ENCODE data around the gene TOGARAM1.

TOGARAM1 gene

DNA sequence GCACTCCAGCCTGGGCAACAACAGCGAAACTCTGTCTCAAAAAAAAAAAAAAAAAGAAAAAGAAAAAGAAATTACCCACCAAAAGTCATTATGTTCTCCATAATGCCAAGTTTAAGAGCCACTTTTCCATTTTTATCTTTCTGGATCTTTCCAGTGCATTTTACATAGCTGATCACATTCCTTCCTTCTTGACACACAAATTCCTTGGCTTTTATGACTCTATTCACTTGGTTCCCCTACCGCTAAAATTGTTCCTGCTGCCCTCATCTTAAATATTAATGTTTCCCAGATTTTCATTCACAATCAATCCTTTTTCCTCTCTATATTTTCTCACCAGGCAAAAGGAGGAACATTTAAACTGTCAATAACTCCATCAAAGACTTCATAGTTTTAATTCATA lies 20.4 kb upstream of the TOGARAM1 start:
- Histone ChIP-seq H3K9me3 (ENCODE audit: control insufficient read depth, insufficient read depth, low read depth, low read length) (no peaks in the 10 kb centered on the region), H3K36me3 (ENCODE audit: control insufficient read depth in 2 of 2, insufficient read depth in 1 of 2, low read length in 2 of 2) (peaks cover 24 to 53% of the 10 kb centered on the region in 2 experiments), H3K27ac (ENCODE audit: extremely low read depth, low read depth, low read length) (no peak overlapping the region), H3K4me3 (ENCODE audit: low read depth, low read length) (no peak overlapping the region), H3K4me1 (ENCODE audit: control insufficient read depth, insufficient read depth, low read length) (no peaks in the 10 kb centered on the region)
- TF ChIP-seq OVOL3 (tag by site-specific recombination; IDR thresholded peaks at IDR 0.05) (no peak), ZSCAN30 (tag by site-specific recombination; IDR thresholded peaks at IDR 0.05) (no peak), SCRT1 (tag by site-specific recombination; IDR thresholded peaks at IDR 0.05; ENCODE audit: borderline replicate concordance) (no peak)
- TF ChIP-seq, protein P1, sequence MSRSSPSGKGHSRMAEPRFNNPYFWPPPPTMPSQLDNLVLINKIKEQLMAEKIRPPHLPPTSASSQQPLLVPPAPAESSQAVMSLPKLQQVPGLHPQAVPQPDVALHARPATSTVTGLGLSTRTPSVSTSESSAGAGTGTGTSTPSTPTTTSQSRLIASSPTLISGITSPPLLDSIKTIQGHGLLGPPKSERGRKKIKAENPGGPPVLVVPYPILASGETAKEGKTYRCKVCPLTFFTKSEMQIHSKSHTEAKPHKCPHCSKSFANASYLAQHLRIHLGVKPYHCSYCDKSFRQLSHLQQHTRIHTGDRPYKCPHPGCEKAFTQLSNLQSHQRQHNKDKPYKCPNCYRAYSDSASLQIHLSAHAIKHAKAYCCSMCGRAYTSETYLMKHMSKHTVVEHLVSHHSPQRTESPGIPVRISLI (tag by site-specific recombination; IDR thresholded peaks at IDR 0.05): no peak
- POLR2A ChIA-PET: no interaction called here
- CTCF ChIA-PET: no interaction called here

DNA sequence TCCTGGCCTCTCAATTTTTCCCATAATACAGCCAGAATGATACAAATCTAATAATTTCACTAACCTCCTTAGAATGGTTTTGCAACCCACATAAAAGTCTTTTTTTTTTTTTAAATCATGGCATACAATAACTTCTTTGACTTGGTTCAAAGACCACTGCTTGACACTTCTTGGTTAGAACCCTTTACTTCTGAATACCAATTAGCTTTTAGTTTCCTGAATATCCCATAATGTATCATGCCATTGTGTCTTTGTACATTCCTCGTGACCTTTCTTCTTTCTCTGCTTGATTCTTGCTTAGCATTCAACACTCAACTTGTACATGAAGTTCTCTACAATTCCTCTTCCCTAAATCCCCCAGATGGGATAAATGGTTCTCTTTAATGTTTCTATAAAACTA lies 19.6 kb upstream of the TOGARAM1 start:
- TF ChIP-seq, protein P2, sequence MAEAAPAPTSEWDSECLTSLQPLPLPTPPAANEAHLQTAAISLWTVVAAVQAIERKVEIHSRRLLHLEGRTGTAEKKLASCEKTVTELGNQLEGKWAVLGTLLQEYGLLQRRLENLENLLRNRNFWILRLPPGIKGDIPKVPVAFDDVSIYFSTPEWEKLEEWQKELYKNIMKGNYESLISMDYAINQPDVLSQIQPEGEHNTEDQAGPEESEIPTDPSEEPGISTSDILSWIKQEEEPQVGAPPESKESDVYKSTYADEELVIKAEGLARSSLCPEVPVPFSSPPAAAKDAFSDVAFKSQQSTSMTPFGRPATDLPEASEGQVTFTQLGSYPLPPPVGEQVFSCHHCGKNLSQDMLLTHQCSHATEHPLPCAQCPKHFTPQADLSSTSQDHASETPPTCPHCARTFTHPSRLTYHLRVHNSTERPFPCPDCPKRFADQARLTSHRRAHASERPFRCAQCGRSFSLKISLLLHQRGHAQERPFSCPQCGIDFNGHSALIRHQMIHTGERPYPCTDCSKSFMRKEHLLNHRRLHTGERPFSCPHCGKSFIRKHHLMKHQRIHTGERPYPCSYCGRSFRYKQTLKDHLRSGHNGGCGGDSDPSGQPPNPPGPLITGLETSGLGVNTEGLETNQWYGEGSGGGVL (tag by site-specific recombination; IDR thresholded peaks at IDR 0.05): no peak
- TF ChIP-seq ZNF830 (tag by site-specific recombination; IDR thresholded peaks at IDR 0.05; ENCODE audit: low read depth): no peak
- TF ChIP-seq ZNF843 (tag by site-specific recombination; IDR thresholded peaks at IDR 0.05): no peak
- no peak for TF ChIP-seq ZNF701 (tag by site-specific recombination; IDR thresholded peaks at IDR 0.05)
- Histone ChIP-seq H3K4me3 (ENCODE audit: low read depth, low read length) (no peak overlapping the region), H3K9me3 (ENCODE audit: control insufficient read depth, insufficient read depth, low read depth, low read length) (no peaks in the 10 kb centered on the region), H3K36me3 (ENCODE audit: control insufficient read depth in 2 of 2, insufficient read depth in 1 of 2, low read length in 2 of 2) (peaks cover 25 to 55% of the 10 kb centered on the region in 2 experiments), H3K4me1 (ENCODE audit: control insufficient read depth, insufficient read depth, low read length) (no peaks in the 10 kb centered on the region), H3K27ac (ENCODE audit: extremely low read depth, low read depth, low read length) (no peak overlapping the region)
- POLR2A ChIA-PET: no interaction called here
- CTCF ChIA-PET: no interaction called here

DNA sequence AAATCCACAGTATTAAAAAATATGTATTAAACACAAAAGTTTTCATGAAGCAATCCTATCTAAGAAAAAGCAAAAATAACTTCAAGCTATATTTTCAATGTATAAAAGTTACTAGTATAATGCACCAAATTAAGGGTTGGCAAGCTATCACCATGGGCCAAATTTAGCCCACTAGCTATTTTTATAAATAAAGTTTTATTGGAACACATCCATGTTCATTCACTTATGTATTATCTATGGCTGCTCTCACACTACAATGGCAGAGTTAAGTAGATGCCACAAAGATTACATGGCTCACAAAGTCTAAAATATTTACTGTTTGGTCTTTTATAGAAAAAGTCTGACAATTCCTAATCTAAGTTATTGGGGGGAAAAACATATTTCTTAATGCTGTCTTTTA lies 17.9 kb upstream of the TOGARAM1 start:
- CTCF ChIA-PET: interaction anchor here (0.7 kb wide), 1 partner anchor 1168 kb away, joined by 4 read pairs; no protein-coding TSS in a partner anchor
- Histone ChIP-seq H3K36me3 (ENCODE audit: control insufficient read depth in 2 of 2, insufficient read depth in 1 of 2, low read length in 2 of 2) (peaks cover 25 to 42% of the 10 kb centered on the region in 2 experiments), H3K4me1 (ENCODE audit: control insufficient read depth, insufficient read depth, low read length) (no peaks in the 10 kb centered on the region), H3K27ac (ENCODE audit: extremely low read depth, low read depth, low read length) (no peak overlapping the region), H3K9me3 (ENCODE audit: control insufficient read depth, insufficient read depth, low read depth, low read length) (no peaks in the 10 kb centered on the region), H3K4me3 (ENCODE audit: low read depth, low read length) (no peak overlapping the region)
- TF ChIP-seq, protein P3, sequence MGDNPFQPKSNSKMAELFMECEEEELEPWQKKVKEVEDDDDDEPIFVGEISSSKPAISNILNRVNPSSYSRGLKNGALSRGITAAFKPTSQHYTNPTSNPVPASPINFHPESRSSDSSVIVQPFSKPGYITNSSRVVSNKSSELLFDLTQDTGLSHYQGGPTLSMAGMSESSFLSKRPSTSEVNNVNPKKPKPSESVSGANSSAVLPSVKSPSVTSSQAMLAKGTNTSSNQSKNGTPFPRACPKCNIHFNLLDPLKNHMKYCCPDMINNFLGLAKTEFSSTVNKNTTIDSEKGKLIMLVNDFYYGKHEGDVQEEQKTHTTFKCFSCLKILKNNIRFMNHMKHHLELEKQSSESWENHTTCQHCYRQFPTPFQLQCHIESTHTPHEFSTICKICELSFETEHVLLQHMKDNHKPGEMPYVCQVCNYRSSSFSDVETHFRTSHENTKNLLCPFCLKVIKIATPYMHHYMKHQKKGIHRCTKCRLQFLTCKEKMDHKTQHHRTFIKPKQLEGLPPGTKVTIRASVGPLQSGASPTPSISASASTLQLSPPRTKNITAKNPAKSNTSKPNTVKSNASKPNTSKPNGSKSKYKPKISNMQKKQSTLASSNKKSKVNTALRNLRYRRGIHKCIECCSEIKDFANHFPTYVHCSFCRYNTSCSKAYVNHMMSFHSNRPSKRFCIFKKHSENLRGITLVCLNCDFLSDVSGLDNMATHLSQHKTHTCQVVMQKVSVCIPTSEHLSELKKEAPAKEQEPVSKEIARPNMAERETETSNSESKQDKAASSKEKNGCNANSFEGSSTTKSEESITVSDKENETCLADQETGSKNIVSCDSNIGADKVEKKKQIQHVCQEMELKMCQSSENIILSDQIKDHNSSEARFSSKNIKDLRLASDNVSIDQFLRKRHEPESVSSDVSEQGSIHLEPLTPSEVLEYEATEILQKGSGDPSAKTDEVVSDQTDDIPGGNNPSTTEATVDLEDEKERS (tag by site-specific recombination; IDR thresholded peaks at IDR 0.05): no peak
- POLR2A ChIA-PET: no interaction called here

DNA sequence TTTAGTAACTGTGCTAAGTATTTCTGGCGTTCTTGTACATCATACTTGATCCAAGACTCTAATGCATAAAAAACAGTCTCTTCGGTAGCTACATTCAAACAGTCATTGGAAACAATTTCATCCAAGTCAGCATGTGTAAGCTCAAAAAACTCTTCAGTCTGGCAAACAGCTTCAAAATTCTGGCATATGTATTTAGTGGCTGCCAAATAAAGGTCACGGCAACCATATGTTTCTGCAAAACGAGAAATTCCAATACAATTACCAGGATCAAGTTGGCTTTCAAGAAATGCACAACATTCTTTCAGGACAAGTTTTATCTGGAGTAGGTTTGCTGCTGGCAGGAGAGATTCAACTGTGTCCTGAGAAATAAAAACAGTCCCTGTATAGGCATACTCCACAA lies 16.7 kb upstream of the TOGARAM1 start:
- no peaks in the 10 kb centered on the region for H3K9me3 ChIP-seq (ENCODE audit: control insufficient read depth, insufficient read depth, low read depth, low read length)
- H3K27ac ChIP-seq (ENCODE audit: extremely low read depth, low read depth, low read length): no peak overlapping the region
- ChIA-PET CTCF (no interaction called here), POLR2A (no interaction called here)
- no peaks in the 10 kb centered on the region for H3K4me1 ChIP-seq (ENCODE audit: control insufficient read depth, insufficient read depth, low read length)
- TF ChIP-seq SP3 (tag by site-specific recombination; IDR thresholded peaks at IDR 0.05): no peak
- no peak for TF ChIP-seq ZNF133 (tag by site-specific recombination; IDR thresholded peaks at IDR 0.05)
- no peak for TF ChIP-seq ZNF341 (tag by site-specific recombination; IDR thresholded peaks at IDR 0.05; ENCODE audit: low read depth)
- TF ChIP-seq, protein P4, sequence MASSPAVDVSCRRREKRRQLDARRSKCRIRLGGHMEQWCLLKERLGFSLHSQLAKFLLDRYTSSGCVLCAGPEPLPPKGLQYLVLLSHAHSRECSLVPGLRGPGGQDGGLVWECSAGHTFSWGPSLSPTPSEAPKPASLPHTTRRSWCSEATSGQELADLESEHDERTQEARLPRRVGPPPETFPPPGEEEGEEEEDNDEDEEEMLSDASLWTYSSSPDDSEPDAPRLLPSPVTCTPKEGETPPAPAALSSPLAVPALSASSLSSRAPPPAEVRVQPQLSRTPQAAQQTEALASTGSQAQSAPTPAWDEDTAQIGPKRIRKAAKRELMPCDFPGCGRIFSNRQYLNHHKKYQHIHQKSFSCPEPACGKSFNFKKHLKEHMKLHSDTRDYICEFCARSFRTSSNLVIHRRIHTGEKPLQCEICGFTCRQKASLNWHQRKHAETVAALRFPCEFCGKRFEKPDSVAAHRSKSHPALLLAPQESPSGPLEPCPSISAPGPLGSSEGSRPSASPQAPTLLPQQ (tag by site-specific recombination; IDR thresholded peaks at IDR 0.05): no peak
- no peak for TF ChIP-seq ZNF426 (tag by site-specific recombination; IDR thresholded peaks at IDR 0.05)
- TF ChIP-seq, protein P5, sequence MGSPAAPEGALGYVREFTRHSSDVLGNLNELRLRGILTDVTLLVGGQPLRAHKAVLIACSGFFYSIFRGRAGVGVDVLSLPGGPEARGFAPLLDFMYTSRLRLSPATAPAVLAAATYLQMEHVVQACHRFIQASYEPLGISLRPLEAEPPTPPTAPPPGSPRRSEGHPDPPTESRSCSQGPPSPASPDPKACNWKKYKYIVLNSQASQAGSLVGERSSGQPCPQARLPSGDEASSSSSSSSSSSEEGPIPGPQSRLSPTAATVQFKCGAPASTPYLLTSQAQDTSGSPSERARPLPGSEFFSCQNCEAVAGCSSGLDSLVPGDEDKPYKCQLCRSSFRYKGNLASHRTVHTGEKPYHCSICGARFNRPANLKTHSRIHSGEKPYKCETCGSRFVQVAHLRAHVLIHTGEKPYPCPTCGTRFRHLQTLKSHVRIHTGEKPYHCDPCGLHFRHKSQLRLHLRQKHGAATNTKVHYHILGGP (tag by site-specific recombination; IDR thresholded peaks at IDR 0.05): no peak
- no peak for TF ChIP-seq YY2 (tag by site-specific recombination; IDR thresholded peaks at IDR 0.05)
- TF ChIP-seq ZFP37 (tag by site-specific recombination; IDR thresholded peaks at IDR 0.05): no peak
- H3K36me3 ChIP-seq (ENCODE audit: control insufficient read depth in 2 of 2, insufficient read depth in 1 of 2, low read length in 2 of 2): peaks cover 25 to 35% of the 10 kb centered on the region in 2 experiments
- no peak overlapping the region for H3K4me3 ChIP-seq (ENCODE audit: low read depth, low read length)
